Esophagus muscularis mucosa (tissue), 3 donors: ENCODE results near the gene PYROXD2.

ENCODE experiments used
- CTCF ChIP-seq, 3 experiments: fragments of 200-600 bp in 2 of 3; fragments of 450-650 bp in 1 of 3; sonication (generic) in 2 of 3; IDR thresholded peaks; one replicate each; pipeline ENCODE4 v1.5.1; 2017 to 2019; ENCODE audit warnings: antibody characterized with exemption in 3 of 3, mild to moderate bottlenecking in 2 of 3, moderate library complexity in 1 of 3
- POLR2AphosphoS5 ChIP-seq, 2 donors: sonication (generic); formaldehyde crosslinking; IDR thresholded peaks; one replicate each; pipeline ENCODE4 v1.6.1; 2017; ENCODE audit warnings: antibody characterized with exemption in 2 of 2

DNA sequence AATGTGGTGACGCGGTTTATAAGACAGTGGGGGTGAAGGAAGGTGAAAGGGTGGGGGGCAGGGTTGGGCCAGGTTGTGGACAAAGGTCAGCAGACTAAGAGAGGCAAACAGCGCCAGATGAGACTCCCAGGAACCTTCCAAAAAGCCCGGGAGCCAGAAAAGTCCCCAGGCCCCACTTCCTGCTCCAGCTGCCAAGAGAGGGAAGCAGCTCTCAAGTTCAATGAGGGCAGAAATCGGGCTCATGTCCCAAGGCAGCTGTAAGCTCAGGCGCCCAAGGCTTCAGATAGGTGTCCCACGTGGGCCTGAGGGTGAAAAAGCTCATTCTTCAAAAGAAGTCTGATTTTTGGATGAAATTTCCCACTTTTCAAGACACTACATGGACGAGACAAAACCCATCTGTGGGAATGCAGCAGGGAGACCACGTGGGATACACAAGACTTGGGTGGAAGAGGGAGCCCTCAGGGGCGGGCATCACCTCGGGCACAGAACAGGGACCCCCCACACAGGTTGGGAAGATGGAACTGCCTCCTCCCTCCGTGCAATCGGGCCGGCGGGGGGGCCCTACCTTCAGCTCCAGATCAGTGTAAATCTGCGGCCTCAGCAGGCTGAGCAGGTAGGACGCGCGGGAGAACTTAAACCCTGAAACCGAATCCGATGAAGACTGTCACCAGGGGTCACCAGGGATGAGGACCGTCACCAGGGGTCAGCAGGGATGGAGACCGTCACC is 7.8 kb downstream of the PYROXD2 start:
- TF ChIP-seq CTCF (IDR thresholded peaks at IDR 0.05) (no peak), POLR2AphosphoS5 (IDR thresholded peaks at IDR 0.05) (no peak)
